GM21786 (cell line): ENCODE measurements around the gene UBE2Q2.

Experiments
- ATAC-seq: cut with Tn5 transposase; IDR thresholded peaks from one replicate; pipeline ENCODE4 v1.9.1; 2021; ENCODE audit not compliant: unreplicated experiment

UBE2Q2 gene

DNA sequence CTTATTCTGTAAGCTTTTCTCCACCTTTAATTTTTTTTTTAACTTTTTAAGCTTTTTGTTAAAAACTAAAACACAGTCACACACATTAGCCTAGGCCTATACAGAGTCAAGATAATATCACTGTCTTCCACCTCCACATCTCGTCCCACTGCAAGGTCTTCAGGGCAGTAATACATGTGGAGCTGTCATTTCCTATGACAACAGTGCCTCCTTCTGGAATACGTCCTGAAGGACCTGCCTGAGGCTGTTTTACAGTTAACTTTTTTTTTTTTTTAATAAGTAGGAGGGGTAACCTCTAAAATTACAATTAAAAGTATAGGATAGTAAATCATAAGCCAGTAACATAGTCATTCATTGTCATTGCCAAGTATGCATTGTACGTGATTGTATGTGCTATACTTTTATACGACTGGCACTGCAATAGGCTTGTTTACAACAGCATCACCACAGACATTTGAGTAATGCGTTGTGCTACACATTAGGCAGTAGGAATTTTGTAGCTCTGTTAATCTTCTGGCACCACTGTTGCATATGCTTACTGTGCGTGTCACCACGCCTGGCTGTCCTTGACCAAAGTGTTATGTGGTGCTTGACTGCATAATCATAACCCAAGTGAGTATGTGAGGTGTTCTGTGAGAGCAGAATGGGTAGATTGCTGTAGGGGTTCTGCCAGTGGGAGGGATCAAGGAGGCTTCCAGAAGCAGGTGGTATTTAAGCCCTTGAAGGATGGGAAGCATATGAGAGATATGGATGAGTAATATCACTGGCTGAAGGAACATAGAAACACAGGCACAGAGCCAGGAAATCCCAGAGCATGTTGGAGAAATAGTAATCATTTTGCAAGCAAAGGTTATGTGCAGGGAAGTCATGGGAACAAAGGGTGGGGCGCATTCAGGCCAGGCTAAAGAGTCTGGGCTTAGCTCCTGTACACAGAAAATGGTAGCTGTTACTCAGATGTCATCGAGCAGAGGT lies 78.8 kb downstream of the UBE2Q2 start:
- ATAC-seq, result no peak

DNA sequence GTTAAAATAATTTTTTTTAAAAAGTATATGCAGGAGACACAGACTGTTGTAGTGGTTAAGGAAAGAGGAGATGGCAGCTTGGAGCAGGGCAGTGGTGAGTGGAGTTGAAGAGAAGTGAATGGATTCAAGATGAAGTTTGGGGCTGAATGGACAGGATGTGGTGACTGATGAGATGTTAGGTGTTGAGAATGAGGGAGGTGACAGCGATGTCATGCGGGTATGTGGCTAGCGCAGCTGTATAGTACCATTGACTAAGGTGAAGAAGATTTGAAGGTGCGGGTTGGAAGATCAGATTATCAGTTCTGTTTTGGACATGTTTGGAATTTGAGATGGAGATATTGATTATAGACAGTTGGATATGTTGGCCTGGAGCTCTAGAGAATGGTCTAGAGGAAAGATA lies 80.5 kb downstream of the UBE2Q2 start:
- no peak for ATAC-seq

DNA sequence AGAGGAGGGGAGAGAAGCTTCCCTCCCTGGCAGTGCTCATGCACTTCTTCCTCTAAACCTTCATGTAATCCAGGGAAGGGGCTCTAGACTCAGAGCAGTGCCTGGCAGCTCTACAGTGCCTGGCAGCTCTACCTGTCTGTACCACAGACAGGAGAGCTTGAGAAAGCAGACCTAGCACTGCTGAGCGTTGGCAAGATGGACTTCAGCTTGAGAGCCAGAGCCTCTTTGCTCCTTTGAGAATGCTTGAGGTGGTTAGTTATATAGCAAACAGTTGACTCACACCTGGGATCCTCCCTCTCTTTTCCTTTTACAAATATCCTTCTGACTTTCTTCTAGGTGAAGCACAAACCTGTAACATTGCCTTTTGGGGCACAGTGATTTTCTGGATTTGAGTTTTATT lies 81.3 kb downstream of the UBE2Q2 start:
- no peak for ATAC-seq

DNA sequence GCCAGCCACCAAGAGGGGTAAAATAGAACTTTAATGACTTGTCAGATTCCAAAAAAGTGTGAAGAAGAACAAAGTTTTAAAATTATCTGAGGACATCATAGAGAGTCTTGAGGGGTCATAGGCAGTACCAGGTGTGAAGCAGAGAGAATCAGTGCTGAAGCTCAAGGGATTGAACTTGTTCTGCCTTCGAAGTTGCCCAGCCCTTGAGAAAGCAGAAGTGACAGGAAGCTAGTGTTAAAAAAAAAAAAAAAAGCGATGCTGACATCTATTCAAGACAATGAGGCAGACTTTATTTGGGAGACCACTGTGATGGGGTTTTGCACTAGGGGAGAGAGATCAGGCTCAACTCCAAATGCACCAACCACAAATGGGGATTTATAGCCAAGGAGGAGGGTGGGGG lies 82.2 kb downstream of the UBE2Q2 start:
- no peak for ATAC-seq

DNA sequence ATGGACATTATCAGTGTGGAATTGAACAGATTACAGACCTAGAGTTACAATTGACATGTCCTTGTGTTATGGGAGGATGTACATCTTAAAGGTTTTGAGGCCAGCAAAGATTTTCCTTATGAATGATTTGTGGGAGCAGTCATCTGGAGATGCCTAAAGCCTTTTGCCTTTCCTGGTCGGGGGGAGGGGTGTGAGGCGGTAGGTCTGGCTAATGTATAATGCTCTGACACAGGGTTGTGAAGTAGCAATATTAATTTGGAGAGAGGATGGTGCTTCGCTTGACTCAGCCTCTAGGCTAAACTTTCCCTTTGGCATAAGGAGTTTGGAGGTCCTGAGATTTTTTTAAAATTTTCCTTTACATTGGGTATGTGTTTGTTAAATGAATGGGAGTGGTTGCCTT lies 83.7 kb downstream of the UBE2Q2 start:
- no peak for ATAC-seq

DNA sequence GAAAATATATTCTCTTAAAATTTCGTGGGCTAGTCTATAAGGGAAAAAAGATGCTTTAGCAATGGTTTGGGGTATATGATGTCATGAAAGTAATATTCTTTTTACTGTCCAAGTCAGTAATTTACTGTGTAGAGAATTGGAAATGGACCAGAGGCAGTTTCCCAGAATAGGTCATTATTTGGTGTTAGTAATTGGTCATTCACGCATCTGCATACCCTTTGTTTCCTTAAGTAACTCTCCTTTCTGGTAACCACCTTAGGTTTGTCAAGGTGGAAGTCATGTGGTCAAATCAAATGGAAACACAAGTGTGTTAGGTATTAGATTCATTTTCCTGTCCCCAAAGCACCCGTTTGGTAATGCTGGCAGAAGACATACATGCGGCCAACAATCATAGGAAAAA lies 84.4 kb downstream of the UBE2Q2 start:
- no peak for ATAC-seq

DNA sequence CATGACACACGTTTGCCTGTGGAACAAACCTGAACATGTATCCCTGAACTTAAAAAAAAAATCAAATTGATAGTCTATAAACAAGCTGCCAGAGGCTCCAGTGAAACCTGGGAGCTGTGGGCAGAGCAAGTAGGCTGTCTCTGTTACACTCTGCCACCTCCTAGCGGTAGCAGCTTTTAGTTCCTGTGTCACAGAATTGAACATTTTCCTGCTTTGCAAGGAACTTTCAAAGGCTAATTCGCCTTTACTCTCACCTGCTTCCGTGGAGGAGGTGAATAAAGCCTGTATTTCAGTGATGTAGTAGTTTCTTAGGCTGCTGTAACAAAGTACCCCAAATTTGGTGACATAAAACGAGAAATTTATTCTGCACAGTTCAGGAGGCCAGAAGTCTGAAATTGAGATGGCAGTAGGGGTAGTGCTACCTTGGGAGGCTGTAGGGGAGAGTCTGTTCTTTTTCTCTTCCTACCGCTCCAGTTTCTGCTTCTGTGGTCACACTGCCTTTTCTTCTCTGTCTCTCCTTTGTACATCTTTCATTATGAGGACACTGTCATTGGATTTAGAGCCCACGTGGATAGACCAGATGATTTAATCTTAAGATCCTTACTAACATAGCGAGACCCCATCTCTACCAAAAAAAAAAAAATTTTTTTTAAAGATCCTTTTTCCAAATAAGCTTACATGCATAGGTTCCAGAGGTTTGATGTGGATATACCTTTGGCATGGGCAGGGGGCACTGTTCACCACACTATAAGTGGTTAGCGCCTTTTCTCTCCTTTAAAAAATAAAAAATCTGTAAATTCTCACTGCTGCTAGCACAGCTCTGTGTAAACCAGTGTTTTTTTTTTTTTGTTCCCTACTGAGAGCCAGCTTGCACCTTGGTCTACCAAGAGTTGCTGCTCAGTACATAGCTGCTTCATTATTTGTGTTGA lies 85.7 kb downstream of the UBE2Q2 start:
- no peak for ATAC-seq

DNA sequence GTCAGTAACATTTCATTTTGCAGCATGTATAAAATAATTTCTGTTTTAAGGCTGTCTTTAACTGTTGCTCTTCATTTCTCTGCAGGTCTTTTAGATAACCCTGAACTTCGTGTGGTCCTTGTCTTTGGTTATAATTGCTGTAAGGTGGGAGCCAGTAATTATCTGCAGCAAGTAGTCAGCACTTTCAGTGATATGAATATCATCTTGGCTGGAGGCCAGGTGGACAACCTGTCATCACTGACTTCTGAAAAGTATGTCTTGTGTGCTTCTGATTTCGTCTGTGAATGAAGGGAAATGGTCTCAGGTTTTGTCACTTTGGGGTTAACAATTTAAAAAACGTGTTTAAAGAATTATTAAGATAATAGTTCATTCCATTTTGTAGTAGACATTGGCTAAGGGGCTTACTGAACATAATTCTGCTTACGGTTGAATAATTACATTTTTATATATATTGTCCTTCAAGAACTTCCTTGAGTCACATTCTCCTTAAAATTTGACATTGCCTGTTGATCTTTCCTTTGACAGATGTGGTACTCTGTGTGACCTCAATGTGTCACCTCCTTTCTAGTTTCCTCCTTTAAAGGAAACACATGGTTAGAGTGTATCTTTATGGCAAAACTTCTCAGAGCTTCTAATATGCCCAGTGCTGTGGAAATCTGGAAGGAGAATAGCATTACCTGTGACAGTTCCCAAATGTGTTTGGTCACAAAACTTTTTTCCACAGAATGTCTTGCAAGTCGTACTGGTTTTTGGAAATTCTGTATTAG lies 86.7 kb downstream of the UBE2Q2 start:
- no peak for ATAC-seq

DNA sequence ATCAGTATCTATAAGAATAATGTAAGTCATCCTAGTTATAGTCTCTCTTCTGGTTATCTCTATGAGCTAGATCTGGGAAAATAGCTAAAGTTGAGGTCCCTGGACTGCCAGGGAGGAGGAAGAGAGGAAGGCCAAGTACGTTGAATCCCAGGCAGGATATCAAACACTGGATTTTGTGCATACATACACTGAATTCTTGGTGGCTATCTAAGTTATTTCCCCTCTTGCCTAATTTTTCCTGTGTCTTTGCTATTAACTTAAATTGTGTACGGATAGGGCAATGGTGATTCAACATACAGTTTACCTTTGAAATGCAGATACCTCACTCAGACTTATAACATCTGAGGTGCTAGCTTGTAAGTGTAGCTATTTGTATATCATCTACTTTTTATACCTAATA lies 87.6 kb downstream of the UBE2Q2 start:
- no peak for ATAC-seq

DNA sequence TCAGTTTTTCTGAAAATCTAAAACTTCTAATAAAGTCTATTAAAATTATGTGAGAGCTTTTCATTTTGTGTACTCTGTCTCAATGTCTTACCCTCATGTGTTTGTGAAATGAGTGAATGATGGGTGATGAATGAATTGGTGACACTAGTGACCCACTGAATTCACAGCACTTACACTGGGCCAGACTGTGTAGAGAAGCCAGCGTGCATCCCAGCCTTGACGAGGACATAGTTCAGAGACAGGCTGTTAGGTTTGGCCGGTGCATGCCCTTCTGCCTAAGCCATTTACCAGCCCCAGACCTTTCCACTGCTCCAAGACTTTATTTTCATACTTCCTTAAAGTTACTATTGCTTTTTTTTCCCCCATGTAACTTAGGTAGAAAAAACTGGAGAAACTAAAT lies 99.2 kb downstream of the UBE2Q2 start:
- no peak for ATAC-seq

DNA sequence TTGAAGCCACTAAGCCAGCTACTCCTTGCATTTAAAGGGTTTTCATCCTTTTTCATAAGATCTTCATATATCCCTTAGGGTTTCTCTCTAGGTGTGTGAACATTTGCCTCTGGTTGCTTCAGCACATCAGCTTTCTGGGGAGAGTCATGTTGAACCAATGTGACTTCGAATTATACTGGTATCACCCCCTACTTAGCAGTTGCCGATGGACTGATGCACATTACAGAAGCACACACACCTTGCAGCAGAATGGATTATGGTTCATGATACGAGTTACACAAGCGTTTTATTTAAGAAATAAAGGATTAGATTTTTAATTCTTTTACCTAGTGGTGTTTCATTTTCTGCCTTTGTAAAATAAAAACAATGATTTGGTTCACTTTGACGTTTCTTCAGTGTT lies 100.0 kb downstream of the UBE2Q2 start:
- no peak for ATAC-seq

DNA sequence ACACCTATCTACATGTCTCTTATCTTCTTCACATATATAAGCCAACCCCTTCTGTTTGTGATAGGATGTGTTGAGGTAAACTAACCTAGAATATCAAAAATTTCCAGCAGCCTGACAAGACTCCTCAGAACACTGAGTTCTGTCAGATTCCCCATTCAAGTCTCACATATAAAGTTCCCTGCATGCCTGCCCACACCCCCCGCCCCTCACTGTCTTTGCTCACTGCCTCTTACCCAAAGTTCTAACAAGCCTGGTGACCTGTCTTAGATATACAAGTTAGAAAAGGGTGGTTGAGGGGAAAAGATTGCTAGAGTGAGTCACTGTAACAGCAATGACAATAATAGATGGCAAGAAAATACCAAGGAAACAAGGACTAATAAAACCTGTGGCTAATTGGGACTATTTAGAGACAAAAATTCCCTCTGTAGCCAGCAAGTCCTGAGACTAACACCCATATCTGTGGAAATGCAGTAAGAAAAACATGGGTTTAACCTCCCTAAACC lies 100.5 kb downstream of the UBE2Q2 start:
- no peak for ATAC-seq

DNA sequence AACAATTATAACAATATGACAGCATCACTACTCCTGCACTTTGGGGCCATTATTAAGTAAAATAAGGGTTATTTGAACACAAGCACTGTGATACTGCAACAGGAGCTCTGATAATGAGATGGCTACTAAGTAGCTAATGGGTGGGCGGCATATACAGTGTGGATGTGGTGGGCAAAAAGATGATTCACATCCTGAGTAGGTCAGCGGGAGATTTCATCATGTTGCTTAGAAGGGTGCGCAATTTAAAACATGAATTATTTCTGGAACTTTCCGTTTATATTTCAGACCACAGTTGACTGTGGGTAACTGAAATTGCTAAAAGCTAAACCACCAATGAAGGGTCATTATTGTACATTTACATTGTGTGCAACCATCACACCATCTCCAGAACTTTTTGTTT lies 102.7 kb downstream of the UBE2Q2 start:
- no peak for ATAC-seq

DNA sequence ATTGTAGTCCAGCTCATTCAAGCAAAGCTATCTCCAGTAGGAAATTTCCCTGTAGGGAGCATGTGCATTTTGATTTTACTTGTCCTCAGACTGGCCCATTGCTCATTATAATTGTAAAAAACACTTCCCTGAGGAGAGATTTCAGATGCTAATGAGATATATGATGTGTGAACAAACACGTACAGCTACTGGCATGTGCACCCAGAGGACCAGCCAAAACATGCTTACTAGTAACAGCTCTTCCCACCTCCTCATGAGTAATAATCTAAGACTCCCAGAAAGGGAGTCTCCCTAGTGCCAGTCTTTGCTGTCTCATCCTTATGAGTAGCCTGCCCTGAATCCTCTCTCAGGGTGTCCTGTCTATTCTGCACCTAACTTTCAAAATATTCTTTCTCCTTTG lies 103.8 kb downstream of the UBE2Q2 start:
- ATAC-seq, result no peak

DNA sequence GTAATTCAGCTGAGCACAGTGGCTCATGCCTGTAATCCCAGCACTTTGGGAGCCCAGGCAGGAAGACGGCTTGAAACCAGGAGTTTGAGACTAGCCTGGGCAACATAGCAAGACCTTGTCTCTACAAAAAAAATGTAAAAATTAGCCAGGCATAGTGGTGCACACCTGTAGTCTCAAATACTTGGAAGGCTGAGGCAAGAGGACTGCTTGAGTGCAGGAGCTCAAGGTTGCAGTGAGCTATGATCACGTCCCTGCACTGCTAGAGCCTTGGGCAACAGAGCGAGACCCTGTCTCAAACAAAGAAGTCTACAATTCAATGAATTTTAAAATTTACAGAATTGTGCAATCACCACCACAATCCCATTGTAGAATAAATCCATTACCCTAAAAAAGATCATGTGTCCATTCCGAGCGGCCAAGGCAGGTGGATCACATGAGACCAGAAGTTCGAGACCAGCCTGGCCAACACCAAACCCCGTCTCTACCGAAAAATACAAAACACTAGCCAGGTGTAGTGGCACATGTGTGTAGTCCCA lies 105.6 kb downstream of the UBE2Q2 start:
- ATAC-seq, result no peak
